Measurements from ENCODE around the gene HPCAL1.

Gene HPCAL1

GRCh38 chr2:10312437-10312957, 9.8 kb downstream of the HPCAL1 start:
- TF ChIP-seq CTCF (IDR thresholded peaks at IDR 0.05): no peak
- H3K4me3 ChIP-seq: no peak overlapping the region
- DNase-seq (ENCODE audit: low spot score): no peak
- H3K27ac ChIP-seq: no peak overlapping the region

- no peak overlapping the region for H3K4me3 ChIP-seq
- no peak overlapping the region for H3K27ac ChIP-seq
- no peak for TF ChIP-seq CTCF (IDR thresholded peaks at IDR 0.05)
- DNase-seq (ENCODE audit: low spot score): no peak
Observed at GRCh38 chr2:10316336-10316735, 13.6 kb downstream of the HPCAL1 start.

- DNase-seq (ENCODE audit: low spot score): no peak
- H3K27ac ChIP-seq: no peak overlapping the region
- TF ChIP-seq CTCF (IDR thresholded peaks at IDR 0.05): no peak
- no peak overlapping the region for H3K4me3 ChIP-seq
Observed at GRCh38 chr2:10316860-10317259, 14.2 kb downstream of the HPCAL1 start.

- no peak for TF ChIP-seq CTCF (IDR thresholded peaks at IDR 0.05)
- no peak for DNase-seq (ENCODE audit: low spot score)
- Histone ChIP-seq H3K27ac (no peak overlapping the region), H3K4me3 (no peak overlapping the region)
Observed at GRCh38 chr2:10317646-10318045, 14.9 kb downstream of the HPCAL1 start.

- no peak overlapping the region for H3K27ac ChIP-seq
- TF ChIP-seq CTCF (IDR thresholded peaks at IDR 0.05): no peak
- H3K4me3 ChIP-seq: no peak overlapping the region
- no peak for DNase-seq (ENCODE audit: low spot score)
Observed at GRCh38 chr2:10318345-10318744, 15.6 kb downstream of the HPCAL1 start.

GRCh38 chr2:10319892-10320574, 17.3 kb downstream of the HPCAL1 start:
- H3K4me3 ChIP-seq: no peak overlapping the region
- no peak for DNase-seq (ENCODE audit: low spot score)
- no peak for TF ChIP-seq CTCF (IDR thresholded peaks at IDR 0.05)
- no peak overlapping the region for H3K27ac ChIP-seq

- no peak for TF ChIP-seq CTCF (IDR thresholded peaks at IDR 0.05)
- DNase-seq (ENCODE audit: low spot score): no peak
Observed at GRCh38 chr2:10320575-10320931, 17.8 kb downstream of the HPCAL1 start.

More at GRCh38 chr2:10320575-10320931, 17.8 kb downstream of the HPCAL1 start:
- no peak overlapping the region for H3K27ac ChIP-seq
- H3K4me3 ChIP-seq: no peak overlapping the region
